GM21619 (cell line): Measurements from ENCODE around the gene WBP4.
A peak's percentile ranks its signal among the peaks of the same experiment; 100 is the strongest.
"Not testable (repeated sequence)": the region's sequence is repeated elsewhere in the genome, so short reads cannot be mapped to it uniquely, and the experiment has no call there.

Source experiments
- ATAC-seq: cut with Tn5 transposase; IDR thresholded peaks from one replicate; pipeline ENCODE4 v1.9.1; 2021; ENCODE audit not compliant: unreplicated experiment

Gene WBP4

DNA sequence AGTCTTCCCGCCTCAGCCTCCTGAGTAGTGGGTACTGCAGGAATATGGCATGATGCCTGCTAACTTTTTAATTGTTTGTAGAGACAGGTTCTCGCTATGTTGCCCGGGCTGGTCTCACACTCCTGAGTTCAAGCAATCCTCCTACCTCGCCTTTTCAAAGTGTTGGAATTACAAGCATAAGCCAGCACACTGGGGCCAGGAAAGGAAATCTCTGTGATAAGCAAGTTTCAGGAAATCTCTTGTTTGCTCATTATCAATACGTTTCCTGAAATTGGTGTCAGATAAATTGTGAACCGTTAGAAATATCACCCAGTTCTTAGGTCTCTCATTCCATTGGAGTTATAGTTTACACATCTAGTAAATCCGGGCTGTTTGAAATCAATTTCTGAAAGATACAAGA is 14.2 kb downstream of the WBP4 start:
- no peak for ATAC-seq

DNA sequence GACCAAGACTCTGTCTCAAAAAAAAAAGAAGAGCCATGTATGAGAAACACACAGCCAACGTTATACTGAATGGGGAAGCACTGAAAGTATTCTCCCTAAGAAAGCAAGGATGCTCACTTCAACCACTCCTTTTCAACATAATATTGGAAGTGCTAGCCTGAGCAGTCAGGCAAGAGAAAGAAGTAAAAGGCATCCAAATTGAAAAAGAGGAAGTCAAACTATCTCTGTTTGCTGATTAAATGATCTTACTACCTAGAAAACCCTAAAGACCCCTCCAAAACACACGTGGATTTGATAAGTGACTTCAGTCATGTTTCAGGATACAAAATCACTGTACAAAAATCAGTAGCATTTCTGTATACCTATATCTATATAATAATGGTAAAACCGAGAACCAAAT is 16.2 kb downstream of the WBP4 start:
- no peak for ATAC-seq

DNA sequence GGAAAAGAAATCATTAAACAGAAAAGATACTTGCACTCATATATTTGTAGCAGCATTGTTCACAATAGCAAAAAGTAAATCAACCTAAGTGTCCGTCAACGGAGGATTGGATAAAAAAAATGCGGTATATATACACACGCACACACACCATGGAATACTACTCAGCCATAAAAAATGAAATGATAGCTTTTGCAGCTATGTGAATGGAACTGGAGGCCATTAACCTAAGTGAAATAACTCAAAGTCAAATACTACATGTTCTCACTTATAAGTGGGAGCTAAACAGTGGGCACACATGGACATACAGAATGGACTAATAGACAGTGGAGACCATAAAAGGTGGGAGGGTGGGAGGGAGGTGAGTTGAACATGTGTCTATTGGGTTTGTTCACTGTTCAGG is 18.4 kb downstream of the WBP4 start:
- no peak for ATAC-seq

DNA sequence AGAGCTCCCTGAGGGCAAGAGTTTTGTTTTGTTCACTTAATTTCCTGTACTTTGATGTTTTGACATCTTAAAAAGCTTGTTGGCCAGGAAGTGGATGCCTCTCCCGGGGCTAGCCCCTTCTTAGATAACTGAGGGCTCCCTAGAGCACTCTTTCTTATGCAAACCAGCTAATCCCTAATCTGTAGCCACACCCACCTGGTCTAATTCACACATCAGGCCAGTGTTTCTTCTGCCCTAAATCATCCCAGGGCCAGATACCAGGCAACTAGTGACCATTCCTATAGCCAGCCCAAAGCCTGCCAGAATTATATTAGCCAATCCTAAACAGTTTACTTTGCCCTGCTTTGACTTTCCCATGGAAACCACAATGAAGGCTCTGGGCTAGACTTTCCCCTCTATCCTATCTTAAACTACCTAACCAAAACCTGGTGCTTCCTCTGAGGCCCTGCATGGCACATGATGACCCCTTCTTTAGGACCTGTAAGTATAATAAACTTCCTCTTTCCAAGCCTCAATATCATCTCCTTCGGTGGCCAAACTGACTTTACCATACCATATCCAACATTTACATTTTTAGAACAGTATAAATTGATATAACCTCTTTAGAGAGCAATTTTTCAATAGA is 24.8 kb downstream of the WBP4 start:
- no peak for ATAC-seq

DNA sequence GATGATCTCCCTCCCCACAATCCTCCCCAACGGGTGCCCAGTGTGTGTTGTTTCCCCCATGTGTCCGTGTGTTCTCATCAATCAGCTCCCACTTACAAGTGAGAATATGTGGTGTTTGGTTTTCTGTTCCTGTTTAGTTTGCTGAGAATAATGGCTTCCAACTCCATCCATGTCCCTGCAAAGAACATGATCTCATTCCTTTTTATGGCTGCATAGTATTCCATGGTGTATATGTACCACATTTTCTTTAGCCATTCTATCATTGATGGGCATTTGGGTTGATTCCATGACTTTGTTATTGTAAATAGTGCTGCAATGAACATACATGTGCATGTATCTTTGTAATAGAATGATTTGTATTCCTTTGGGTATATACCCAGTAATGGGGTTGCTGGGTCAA is 34.4 kb downstream of the WBP4 start:
- not testable (repeated sequence) for ATAC-seq

DNA sequence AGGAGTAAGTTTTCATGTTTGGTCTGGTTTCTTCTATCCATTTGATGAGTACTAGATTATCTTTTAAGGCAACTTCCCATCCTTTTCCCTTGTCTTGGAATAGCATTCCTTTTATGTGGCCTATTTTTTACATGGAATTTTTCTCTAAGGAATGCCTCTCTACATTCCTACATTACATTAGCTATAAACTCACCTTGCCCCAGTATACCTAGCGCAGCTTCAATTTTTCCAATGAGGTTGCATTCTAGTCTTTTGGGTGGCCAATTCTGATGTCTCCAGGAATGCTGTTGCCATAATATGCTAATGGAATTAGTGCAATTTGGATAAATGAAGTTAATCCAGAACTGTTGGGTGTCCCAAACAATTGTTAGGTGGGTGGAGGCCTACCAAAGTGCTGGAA is 37.5 kb downstream of the WBP4 start:
- ATAC-seq = no peak

DNA sequence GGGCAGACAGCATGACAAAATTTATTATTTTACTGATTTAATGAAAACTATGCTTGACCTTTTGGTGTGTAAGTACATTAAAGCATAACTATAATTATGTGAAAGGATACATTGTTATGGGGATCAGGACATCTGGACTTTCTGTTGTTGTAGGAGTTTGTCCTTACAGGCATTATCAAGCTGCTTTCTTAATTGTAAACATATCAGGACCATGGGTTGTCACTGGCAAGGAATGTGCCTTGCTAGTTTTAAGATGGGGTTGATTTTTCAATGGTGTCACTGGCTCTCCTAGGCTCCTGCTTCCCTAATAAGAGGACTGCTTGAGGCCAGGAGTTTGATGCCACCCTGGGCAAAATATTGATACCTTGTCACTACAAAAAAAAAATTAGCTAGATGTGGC is 38.7 kb downstream of the WBP4 start:
- no peak for ATAC-seq

DNA sequence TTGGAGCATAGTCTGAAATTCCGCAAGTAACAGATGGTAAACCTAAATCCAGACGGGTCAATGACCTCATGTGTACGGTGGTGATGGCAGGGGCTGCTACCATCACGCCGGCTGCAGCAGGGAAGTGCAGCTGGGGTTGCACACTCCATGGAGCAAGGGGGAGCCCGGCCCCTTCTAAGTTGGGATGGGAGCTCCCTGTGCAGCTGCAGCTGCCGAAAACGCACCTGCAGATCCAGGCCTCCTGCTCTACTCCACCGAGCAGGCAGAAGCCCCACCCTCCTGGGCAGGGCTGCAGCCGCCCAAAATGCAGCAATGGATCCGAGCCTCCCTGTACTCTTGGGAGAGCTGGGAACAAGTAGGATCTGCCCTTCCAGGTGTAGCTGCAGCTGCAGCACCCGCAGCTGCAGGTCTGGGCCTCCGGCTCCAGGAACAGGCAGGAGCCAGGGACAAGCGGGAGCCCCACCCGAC is 45.8 kb downstream of the WBP4 start:
- no peak for ATAC-seq

DNA sequence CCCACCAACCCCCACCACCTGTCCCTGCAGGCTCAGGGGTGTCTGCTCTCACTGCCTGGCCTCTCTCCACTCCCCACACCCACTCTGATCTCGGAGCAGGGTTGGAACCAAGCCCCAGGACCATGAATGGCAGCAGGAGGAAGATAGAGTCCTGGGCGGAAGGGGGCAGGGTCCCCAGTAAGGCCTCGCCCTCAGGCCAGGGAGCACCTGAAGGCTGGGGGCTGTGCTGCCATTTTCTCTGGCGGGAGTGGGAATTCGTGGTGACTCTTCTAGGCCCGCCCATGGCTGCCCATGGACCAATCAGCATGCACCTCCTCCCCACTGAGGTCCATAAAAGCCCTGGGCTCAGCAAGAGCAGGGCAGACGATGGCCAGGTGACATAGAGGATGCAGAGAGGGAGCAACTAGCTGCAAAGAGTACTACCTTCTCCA is 46.3 kb downstream of the WBP4 start:
- ATAC-seq = no peak

DNA sequence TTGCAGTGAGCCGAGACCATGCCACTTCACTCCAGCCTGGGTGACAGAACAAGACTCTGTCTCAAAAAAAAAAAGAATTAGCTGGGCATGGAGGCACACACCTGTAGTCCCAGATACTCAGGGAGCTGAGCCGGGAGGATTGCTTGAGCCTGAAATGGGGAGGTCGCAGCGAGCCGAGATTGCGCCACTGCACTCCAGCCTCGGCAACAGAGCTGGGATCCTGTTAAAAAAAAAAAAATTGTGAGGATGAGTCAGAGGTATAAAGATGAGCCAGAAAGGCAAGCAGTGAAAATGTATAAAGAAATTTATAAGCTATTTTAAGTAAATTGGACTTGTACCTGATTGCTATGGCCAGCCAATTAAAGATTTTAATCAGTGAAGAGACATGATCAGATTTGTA is 50.1 kb downstream of the WBP4 start:
- no peak for ATAC-seq

DNA sequence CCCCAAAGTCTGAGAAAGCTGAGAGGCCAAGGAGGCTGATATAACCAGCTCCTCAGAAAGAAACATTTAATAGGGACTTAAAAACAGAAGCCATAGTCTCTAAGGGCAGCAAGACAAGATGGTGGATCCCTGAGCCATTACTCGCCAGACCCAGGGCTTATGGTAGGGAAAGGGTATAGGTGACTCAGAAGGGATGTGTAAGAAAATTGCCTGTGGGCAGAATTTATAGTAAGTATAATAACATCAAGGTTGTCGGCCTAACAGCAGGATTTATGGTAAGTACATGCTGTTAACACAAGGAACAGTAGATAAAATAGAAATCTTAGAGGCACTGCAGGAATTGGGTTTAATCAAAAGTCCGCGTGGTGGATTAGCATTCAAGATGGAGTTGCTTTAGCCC is 56.6 kb downstream of the WBP4 start:
- ATAC-seq = no peak

DNA sequence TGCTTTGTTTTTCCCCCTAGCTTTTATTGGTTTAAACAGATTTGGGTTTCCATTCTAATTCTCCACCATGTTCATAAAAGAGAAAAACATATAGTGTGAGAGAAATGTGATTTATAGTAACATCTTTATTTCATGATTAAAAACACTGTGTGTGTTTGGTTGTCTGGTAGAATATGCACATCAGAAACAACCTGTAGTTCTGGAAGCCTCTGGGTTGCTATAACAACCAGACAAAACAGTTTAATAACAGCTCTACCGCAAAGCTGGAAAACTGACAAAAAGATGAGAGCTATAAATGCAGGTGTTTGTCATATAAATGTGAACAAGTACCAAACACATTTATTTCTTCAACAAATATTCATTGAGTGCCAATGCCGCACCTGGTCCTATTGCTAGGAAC is 61.5 kb downstream of the WBP4 start:
- no peak for ATAC-seq

DNA sequence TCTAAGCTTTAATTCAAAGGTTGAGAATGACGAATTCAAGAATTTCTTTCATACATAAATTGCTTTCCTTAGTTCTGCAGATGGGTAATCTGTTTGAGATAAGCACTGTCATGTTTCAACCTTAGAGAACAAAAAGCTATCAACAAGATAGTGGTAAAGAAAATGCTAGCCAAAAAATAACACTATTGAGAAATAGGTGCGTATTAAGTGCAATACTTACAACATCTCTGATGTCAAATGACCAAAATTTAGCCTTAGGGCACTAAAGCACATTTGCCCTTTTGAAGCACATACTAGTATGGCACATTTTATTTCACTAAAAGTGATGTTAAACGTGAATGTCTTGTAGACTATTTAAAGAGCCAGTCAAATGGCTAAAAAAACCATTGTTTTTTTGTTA is 66.4 kb downstream of the WBP4 start:
- no peak for ATAC-seq

DNA sequence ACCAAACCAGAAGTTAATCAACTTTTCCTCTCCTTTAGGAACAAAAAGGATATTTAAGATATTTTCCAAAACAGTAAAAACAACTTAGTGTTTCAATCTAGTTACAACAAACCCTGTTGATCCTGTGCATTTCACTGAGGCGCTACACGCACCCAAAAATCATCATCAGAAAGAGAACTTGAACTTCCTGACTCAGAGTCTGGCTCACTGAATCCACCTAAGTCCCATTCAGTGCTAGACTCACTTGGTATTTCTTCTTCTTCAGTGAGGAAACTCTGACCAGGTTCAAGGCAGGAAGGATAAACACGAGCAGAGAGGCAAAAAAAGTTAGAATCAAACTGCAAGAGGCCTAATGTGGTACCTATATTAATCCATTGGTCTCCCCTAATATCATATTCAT is 69.0 kb downstream of the WBP4 start:
- ATAC-seq = no peak

DNA sequence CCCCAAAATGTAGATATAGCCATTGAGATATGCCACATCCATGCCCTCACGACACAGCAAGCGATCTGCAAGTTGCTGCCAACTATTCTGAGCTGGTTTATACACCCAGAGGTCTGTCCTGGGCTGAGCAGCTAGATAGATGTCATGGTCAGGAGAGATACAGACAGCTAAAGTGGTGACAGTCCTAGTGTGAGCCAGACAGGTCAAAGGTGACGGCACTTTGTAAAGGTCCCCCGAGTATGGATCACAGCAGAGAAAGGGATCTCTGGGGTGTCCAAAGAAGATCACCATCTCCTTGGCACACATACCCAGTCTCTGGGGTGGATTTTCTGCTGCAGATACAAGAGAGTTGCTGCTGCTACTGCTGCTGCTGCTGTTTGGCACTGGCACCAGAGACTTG is 69.9 kb downstream of the WBP4 start:
- not testable (repeated sequence) for ATAC-seq

DNA sequence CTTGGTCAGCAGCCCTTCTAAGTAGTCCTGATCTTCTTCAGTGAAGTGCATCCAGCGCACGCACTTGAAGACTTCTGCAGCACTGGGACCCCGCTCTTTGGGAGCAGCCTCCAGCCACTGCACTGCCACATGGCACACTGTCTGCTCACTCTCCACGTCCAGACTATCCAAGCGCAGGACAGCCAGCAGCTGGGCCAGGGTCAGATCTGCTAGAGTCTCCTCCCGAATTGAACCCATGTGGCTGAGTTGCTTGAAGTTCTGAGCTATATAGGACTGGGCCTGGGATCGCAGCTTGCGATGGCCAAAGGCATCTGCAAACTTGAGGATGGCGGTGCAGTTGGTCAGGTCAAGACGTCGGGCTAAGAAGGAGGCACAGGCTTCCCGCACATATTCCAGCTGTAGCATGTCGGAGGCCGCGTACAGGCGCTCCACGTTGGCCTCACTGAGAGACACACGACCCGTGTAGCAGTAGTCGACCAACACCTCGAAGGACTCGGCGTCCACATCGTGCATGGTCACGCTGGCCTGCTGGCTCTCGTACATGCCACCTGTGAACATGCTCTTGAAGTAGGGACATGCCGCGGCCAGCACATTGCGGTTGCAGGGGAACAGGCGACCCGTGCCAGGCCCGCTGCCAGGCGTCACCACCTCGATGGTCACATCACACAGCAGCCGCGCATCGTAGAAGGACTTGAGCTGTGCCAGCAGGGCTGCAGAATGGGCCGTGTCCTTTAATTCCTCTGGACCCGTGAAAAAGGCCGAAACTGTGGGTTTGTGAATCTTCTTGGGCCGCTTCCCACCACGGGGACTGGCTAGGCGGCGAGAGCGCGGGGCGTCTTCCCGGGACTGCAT is 70.6 kb downstream of the WBP4 start:
- peak; percentile 15 for ATAC-seq

DNA sequence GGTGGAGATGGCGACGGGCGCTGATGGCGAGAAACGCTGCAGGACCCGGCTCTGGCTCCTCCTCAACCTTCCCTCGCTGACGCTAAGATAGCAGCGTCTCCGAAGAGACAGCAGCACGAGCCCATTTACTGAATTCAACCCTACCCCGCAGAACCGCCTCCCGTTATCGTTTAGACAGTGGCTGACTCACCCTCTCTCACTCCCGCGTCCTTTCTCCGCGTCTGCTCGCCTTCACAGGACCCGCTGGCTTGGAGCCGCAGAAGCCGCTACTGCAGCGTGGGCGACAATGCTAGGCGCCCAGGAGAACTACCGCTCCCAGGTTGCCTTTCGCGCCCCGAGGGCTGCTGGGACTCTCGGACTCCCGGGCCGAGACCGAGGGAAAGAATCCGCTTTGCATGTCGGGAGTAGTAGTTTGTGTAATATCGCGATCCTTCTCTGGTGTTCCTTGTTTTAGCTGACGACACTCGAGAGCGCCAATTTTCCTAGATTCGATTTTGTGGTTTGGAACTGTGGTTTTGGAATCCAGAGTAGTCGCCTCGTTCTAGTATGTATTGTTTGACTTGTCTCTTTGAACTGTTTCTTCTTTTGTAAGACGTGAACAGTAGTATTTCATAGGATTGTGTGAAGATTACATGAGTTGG is 71.3 kb downstream of the WBP4 start, which contains the start of gene KBTBD6:
TSS of gene KBTBD6 (minus strand) at position 291 of the 641 bp plus-strand sequence. CDS start 291 bp downstream, outside the sequence.
- peak; percentile 93 for ATAC-seq
